HG03045 (cell line): ENCODE data around the gene PTPRD.

Experiments
- ATAC-seq: cut with Tn5 transposase; IDR thresholded peaks from one replicate; pipeline ENCODE4 v1.9.1; 2021; ENCODE audit warnings: mild to moderate bottlenecking, moderate library complexity; ENCODE audit not compliant: unreplicated experiment

The PTPRD gene

GRCh38 chr9:8391566-8391965 lies 2221.2 kb downstream of the PTPRD start:
- ATAC-seq: no peak

GRCh38 chr9:8391132-8391531 lies 2221.7 kb downstream of the PTPRD start:
- no peak for ATAC-seq

GRCh38 chr9:8390571-8390970 lies 2222.2 kb downstream of the PTPRD start:
- ATAC-seq: no peak

GRCh38 chr9:8389531-8389930 lies 2223.3 kb downstream of the PTPRD start:
- ATAC-seq: no peak

- ATAC-seq: no peak
Observed at GRCh38 chr9:8388132-8388531, 2224.7 kb downstream of the PTPRD start.

- ATAC-seq: no peak
Observed at GRCh38 chr9:8384091-8384490, 2228.7 kb downstream of the PTPRD start.

- ATAC-seq: no peak
Observed at GRCh38 chr9:8382777-8383527, 2229.8 kb downstream of the PTPRD start.

GRCh38 chr9:8382266-8382665 lies 2230.5 kb downstream of the PTPRD start:
- no peak for ATAC-seq

GRCh38 chr9:8381601-8382000 lies 2231.2 kb downstream of the PTPRD start:
- no peak for ATAC-seq

GRCh38 chr9:8374471-8374870 lies 2238.3 kb downstream of the PTPRD start:
- no peak for ATAC-seq

- no peak for ATAC-seq
Observed at GRCh38 chr9:8371686-8372085, 2241.1 kb downstream of the PTPRD start.

- ATAC-seq: no peak
Observed at GRCh38 chr9:8366161-8366926, 2246.5 kb downstream of the PTPRD start.

GRCh38 chr9:8365466-8366160 lies 2247.2 kb downstream of the PTPRD start:
- ATAC-seq: no peak

GRCh38 chr9:8365029-8365428 lies 2247.8 kb downstream of the PTPRD start:
- ATAC-seq: no peak

GRCh38 chr9:8364026-8364752 lies 2248.6 kb downstream of the PTPRD start:
- no peak for ATAC-seq

- ATAC-seq: no peak
Observed at GRCh38 chr9:8362250-8362649, 2250.6 kb downstream of the PTPRD start.

- ATAC-seq: no peak
Observed at GRCh38 chr9:8361364-8361763, 2251.4 kb downstream of the PTPRD start.

- ATAC-seq: no peak
Observed at GRCh38 chr9:8356406-8356805, 2256.4 kb downstream of the PTPRD start.

- no peak for ATAC-seq
Observed at GRCh38 chr9:8351436-8351835, 2261.4 kb downstream of the PTPRD start.

GRCh38 chr9:8349901-8350300 lies 2262.9 kb downstream of the PTPRD start:
- no peak for ATAC-seq

GRCh38 chr9:8349376-8349775 lies 2263.4 kb downstream of the PTPRD start:
- no peak for ATAC-seq
